Hepatocyte (in vitro differentiated cells): Measurements from ENCODE around the gene SEPTIN5. TPM values are rescaled to one million over a fixed set of nuclear protein-coding genes. Genes with fewer than 3 reads are reported as not detected.
A peak's percentile ranks its signal among the peaks of the same experiment; 100 is the strongest.

ENCODE experiments used
- DNase-seq: peaks from one replicate; pipeline ENCODE4 v3.0.0-alpha.2; 2016; ENCODE audit warnings: low spot score
- H2AFZ ChIP-seq: fragments of 200-600 bp; sonication (generic); 2 replicates; pipeline ENCODE4 v1.6.0; 2016; ENCODE audit warnings: antibody characterized with exemption, mild to moderate bottlenecking
- H3K27ac ChIP-seq: fragments of 200-600 bp; sonication (generic); 2 replicates; pipeline ENCODE4 v1.5.1; 2016; ENCODE audit warnings: mild to moderate bottlenecking
- H3K27me3 ChIP-seq: fragments of 200-600 bp; sonication (generic); 2 replicates; pipeline ENCODE4 v1.6.1; 2016
- H3K36me3 ChIP-seq: fragments of 200-600 bp; sonication (generic); replicated peaks from 2 replicates; pipeline ENCODE4 v1.5.1; 2016; ENCODE audit warnings: low read depth; ENCODE audit not compliant: insufficient read depth
- H3K4me1 ChIP-seq: fragments of 200-600 bp; sonication (generic); 2 replicates; pipeline ENCODE4 v1.5.1; 2016; ENCODE audit warnings: mild to moderate bottlenecking, moderate library complexity; ENCODE audit not compliant: insufficient read depth
- H3K4me2 ChIP-seq: fragments of 200-600 bp; sonication (generic); 2 replicates; pipeline ENCODE4 v1.6.0; 2016
- H3K4me3 ChIP-seq: fragments of 200-600 bp; sonication (generic); 2 replicates; pipeline ENCODE4 v1.5.1; 2016; ENCODE audit warnings: mild to moderate bottlenecking
- H3K79me2 ChIP-seq: fragments of 200-600 bp; sonication (generic); 2 replicates; pipeline ENCODE4 v1.6.0; 2017; ENCODE audit warnings: mild to moderate bottlenecking
- H3K9me2 ChIP-seq: fragments of 200-600 bp; sonication (generic); replicated peaks from 2 replicates; pipeline ENCODE4 v1.6.0; 2017; ENCODE audit warnings: mild to moderate bottlenecking; ENCODE audit not compliant: insufficient read depth
- H3K9me3 ChIP-seq: fragments of 200-600 bp; sonication (generic); 2 replicates; pipeline ENCODE4 v1.5.1; 2016; ENCODE audit warnings: low read depth, mild to moderate bottlenecking
- H4K20me1 ChIP-seq: fragments of 200-600 bp; sonication (generic); 2 replicates; pipeline ENCODE4 v1.6.0; 2016; ENCODE audit warnings: mild to moderate bottlenecking; ENCODE audit not compliant: insufficient read depth, poor library complexity, severe bottlenecking
- EZH2 ChIP-seq: fragments of 200-600 bp; sonication (generic); IDR thresholded peaks from 2 replicates; pipeline ENCODE4 v1.6.1; 2016; ENCODE audit warnings: antibody characterized with exemption, mild to moderate bottlenecking, borderline replicate concordance
- EZH2phosphoT487 ChIP-seq: fragments of 200-600 bp; sonication (generic); IDR thresholded peaks from one replicate; pipeline ENCODE4 v1.6.1; 2018; ENCODE audit warnings: antibody characterized with exemption, mild to moderate bottlenecking, low read depth, moderate library complexity; ENCODE audit not compliant: unreplicated experiment, severe bottlenecking
- WGBS: methylation state at CpG from one replicate; pipeline ENCODE4 v1.1.6; 2016; ENCODE audit warnings: low lambda C conversion rate; ENCODE audit errors: missing lambda C conversion rate; 5-methylcytosine and 5-hydroxymethylcytosine counted together
- polyA plus RNA-seq: library from polyadenylated mRNA; unstranded; fragments of >200 nt; fragmentation: Nextera tagmentation; extraction: Ambion mirVana; gene quantifications from 2 replicates; pipeline ENCODE4 v1.2.1, GENCODE V29; 2016
- total RNA-seq: library from RNA; depleted of rRNA; stranded (reverse); fragments of >200 nt; gene quantifications from 2 replicates; pipeline ENCODE4 v1.2.3, GENCODE V29; 2014
- TF ChIP-seq, protein P1 (sequence below): fragments of 200-600 bp; sonication (generic); IDR thresholded peaks from 2 replicates; pipeline ENCODE4 v1.5.1; 2016; ENCODE audit warnings: antibody characterized with exemption, mild to moderate bottlenecking; ENCODE audit not compliant: poor library complexity

SEPTIN5 gene
- total and polyA plus RNA-seq, 2 experiments from 2014 or later, result 9.4 to 10.0 TPM

DNA sequence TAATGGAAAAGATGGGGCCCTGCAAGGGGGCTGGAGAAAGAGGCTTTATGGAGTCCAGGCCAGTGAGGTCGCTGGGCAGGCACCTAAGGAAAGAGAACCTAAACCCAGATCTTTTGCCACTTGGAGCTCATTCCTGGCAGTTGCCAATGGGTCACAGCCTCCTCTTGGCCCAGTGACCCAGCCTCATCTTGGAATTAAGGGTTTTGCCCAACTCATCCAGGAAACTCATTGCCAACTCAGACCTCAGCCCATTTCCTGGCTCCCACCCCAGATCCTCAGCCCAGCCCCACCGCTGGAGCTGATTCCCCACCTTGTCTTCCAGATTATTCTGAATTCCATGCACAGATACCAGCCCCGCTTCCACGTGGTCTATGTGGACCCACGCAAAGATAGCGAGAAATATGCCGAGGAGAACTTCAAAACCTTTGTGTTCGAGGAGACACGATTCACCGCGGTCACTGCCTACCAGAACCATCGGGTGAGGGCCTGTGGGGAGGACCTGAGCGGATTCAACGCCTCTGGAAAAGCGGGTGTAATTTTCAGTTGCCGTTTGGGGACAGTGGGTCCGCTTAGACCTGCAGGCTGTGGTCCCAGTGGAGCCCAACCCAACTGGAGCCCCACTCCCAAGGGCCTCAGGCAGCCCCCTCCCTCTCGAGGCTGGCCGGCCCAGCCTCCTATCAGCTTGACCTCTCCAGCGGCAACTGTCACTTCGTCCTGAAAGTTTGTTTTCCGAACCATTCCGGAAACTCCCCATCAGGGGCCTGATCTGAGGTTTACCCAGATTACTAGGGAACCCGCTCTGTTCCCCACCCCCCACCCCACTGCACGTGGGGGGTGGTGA, 50.6 kb downstream of the SEPTIN5 start:
- Histone ChIP-seq H3K36me3 (no peaks in the 10 kb centered on the region), H3K27ac (no peak overlapping the region), H3K9me2 (no peaks in the 10 kb centered on the region), H3K4me2 (peak overlapping the region; percentile 72), H3K4me3 (no peak overlapping the region), H2AFZ (no peak overlapping the region), H3K79me2 (no peaks in the 10 kb centered on the region), H4K20me1 (peaks cover 4% of the 10 kb centered on the region), H3K9me3 (no peaks in the 10 kb centered on the region), H3K27me3 (peaks cover 90% of the 10 kb centered on the region), H3K4me1 (peaks cover 3% of the 10 kb centered on the region)
- WGBS, result 31% methylated on average over 24 of the region's 25 CpGs
- TF ChIP-seq, protein P1, sequence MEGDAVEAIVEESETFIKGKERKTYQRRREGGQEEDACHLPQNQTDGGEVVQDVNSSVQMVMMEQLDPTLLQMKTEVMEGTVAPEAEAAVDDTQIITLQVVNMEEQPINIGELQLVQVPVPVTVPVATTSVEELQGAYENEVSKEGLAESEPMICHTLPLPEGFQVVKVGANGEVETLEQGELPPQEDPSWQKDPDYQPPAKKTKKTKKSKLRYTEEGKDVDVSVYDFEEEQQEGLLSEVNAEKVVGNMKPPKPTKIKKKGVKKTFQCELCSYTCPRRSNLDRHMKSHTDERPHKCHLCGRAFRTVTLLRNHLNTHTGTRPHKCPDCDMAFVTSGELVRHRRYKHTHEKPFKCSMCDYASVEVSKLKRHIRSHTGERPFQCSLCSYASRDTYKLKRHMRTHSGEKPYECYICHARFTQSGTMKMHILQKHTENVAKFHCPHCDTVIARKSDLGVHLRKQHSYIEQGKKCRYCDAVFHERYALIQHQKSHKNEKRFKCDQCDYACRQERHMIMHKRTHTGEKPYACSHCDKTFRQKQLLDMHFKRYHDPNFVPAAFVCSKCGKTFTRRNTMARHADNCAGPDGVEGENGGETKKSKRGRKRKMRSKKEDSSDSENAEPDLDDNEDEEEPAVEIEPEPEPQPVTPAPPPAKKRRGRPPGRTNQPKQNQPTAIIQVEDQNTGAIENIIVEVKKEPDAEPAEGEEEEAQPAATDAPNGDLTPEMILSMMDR, result no peak
- TF ChIP-seq EZH2, result peak; percentile 89
- no peak for DNase-seq

DNA sequence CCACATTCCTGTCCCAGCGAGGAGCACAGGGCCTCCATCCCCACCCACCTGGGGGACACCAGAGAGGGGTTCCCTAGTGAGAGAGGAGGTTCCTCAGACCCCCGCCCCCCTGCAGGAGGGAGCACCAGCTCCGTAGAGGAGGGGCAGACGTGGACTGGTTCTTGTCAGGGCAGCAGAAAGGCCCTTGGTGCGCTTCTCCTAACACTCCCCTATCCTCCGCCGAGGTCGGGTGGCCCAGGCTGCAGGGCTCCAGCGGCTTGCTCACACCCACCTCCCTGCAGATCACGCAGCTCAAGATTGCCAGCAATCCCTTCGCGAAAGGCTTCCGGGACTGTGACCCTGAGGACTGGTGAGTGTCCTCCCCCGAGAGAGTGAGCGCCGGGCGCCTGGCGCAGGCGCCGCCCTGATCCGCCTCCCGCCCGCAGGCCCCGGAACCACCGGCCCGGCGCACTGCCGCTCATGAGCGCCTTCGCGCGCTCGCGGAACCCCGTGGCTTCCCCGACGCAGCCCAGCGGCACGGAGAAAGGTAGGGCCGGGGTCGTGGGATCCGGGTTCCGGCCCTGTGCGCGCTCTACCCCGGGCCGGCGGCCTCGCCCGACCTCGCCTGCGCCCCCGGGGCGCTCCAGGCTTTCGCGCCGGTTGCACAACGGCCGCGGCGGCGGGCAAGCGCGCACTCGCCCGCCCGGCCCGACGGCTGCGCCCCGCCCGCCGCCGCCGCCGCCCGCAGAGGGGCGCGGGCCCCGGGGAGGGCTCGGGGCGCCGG, 51.4 kb downstream of the SEPTIN5 start:
- Histone ChIP-seq H3K9me3 (no peaks in the 10 kb centered on the region), H3K36me3 (no peaks in the 10 kb centered on the region), H2AFZ (no peak overlapping the region), H3K9me2 (no peaks in the 10 kb centered on the region), H3K4me3 (no peak overlapping the region), H3K27ac (no peak overlapping the region), H3K27me3 (peaks cover 93% of the 10 kb centered on the region), H3K4me2 (peak overlapping the region; percentile 73), H3K4me1 (no peaks in the 10 kb centered on the region), H4K20me1 (no peaks in the 10 kb centered on the region), H3K79me2 (no peaks in the 10 kb centered on the region)
- WGBS, result 2% methylated on average over 36 of the region's 83 CpGs
- TF ChIP-seq EZH2, result peak; percentile 70
- TF ChIP-seq, protein P1, result no peak
- peak; percentile 59 for TF ChIP-seq EZH2phosphoT487
- DNase-seq, result no peak

DNA sequence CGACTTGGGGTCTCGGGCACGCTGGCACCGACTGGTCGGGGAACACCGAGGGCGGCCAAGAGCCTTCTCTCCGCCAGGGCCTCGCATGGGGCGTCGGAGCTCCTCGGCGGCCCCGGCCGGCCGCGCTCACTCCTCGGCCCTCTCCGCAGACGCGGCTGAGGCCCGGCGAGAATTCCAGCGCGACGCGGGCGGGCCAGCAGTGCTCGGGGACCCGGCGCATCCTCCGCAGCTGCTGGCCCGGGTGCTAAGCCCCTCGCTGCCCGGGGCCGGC, 51.9 kb downstream of the SEPTIN5 start:
- no peak overlapping the region for H3K27ac ChIP-seq
- H4K20me1 ChIP-seq, result no peaks in the 10 kb centered on the region
- H3K79me2 ChIP-seq, result no peaks in the 10 kb centered on the region
- H3K9me2 ChIP-seq, result no peaks in the 10 kb centered on the region
- H2AFZ ChIP-seq, result no peak overlapping the region
- peaks cover 97% of the 10 kb centered on the region for H3K27me3 ChIP-seq
- peak overlapping the region; percentile 73 for H3K4me2 ChIP-seq
- TF ChIP-seq, protein P1, result no peak
- TF ChIP-seq EZH2, result no peak
- TF ChIP-seq EZH2phosphoT487, result no peak
- no peaks in the 10 kb centered on the region for H3K36me3 ChIP-seq
- DNase-seq, result no peak
- no peak overlapping the region for H3K4me3 ChIP-seq
- no peaks in the 10 kb centered on the region for H3K4me1 ChIP-seq
- 0% methylated on average over 8 of the region's 36 CpGs for WGBS
- H3K9me3 ChIP-seq, result no peaks in the 10 kb centered on the region
